Measurements from ENCODE around the gene RSPH10B2.
"Not testable (repeated sequence)": the region's sequence is repeated elsewhere in the genome, so short reads cannot be mapped to it uniquely, and the experiment has no call there.

Gene RSPH10B2

GRCh38 chr7:6800331-6800730 lies 46.4 kb downstream of the RSPH10B2 start:
- H3K4me1 ChIP-seq; H3K9me3 ChIP-seq; H3K27me3 ChIP-seq (ENCODE audit: low read depth); in situ Hi-C loops (cut with MboI; ENCODE audit: low sequenced_read_pairs); DNase-seq (ENCODE audit: low spot score in 2 of 2); H3K4me3 ChIP-seq; H3K36me3 ChIP-seq (replicated peaks): not testable (repeated sequence)

DNA sequence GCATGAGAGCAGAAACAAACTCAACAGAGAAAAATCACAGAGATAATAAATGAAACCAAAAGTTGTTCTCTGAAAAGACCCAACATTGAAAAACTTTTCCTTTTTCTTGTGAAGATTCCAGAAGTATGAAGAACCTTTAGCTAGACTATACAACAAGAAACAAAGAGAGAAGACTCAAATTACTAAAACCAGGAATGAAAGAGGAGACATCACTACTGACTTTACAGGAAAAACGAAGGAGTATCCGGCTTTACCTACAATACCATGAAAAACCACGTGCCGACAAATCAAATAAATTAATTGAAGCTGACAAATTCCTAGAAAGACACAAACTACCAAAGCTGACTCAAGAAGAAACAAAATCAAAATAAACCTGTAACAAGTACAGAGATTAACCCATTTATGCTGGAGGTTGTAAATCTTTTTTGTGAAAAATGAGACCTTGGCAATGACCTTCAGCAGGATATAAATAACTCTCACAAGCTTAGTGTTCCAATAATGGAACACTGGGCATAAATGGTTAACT lies 53.6 kb downstream of the RSPH10B2 start:
- in situ Hi-C loops (cut with MboI; ENCODE audit: low sequenced_read_pairs); H3K27me3 ChIP-seq (ENCODE audit: low read depth); H3K9me3 ChIP-seq; DNase-seq (ENCODE audit: low spot score in 2 of 2); H3K36me3 ChIP-seq (replicated peaks); H3K4me3 ChIP-seq; H3K4me1 ChIP-seq: not testable (repeated sequence)

GRCh38 chr7:6807959-6808358 lies 54.1 kb downstream of the RSPH10B2 start:
- H3K4me1 ChIP-seq; H3K9me3 ChIP-seq; H3K4me3 ChIP-seq; H3K36me3 ChIP-seq (replicated peaks); H3K27me3 ChIP-seq (ENCODE audit: low read depth); DNase-seq (ENCODE audit: low spot score in 2 of 2); in situ Hi-C loops (cut with MboI; ENCODE audit: low sequenced_read_pairs): not testable (repeated sequence)

- H3K4me1 ChIP-seq; H3K4me3 ChIP-seq; H3K27me3 ChIP-seq (ENCODE audit: low read depth); H3K9me3 ChIP-seq; DNase-seq (ENCODE audit: low spot score in 2 of 2); H3K36me3 ChIP-seq (replicated peaks); in situ Hi-C loops (cut with MboI; ENCODE audit: low sequenced_read_pairs): not testable (repeated sequence)
Measured at GRCh38 chr7:6813011-6813410, 59.1 kb downstream of the RSPH10B2 start.

DNA sequence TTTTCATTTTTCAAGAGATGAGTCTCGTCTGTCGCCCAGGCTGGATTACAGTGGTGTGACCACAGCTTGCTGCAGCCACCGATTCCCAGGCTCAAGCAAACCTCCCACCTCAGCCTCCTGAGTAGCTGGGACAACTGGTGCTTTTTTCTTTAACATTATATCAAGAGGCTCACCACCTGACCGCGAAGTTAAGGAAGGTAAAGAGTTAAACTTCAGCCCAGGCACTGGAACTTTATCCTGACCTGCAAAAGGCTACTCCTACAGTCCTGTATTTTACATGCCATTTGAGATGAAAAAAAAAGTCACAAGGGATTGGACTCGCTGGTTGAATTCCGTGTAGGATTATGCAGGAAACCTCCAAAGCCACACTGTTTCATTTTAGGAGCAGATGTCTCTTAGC lies 61.6 kb downstream of the RSPH10B2 start:
- H3K27me3 ChIP-seq (ENCODE audit: low read depth); DNase-seq (ENCODE audit: low spot score in 2 of 2); H3K9me3 ChIP-seq; in situ Hi-C loops (cut with MboI; ENCODE audit: low sequenced_read_pairs); H3K4me3 ChIP-seq; H3K4me1 ChIP-seq; H3K36me3 ChIP-seq (replicated peaks): not testable (repeated sequence)

GRCh38 chr7:6821622-6822021 lies 67.7 kb downstream of the RSPH10B2 start:
- H3K27me3 ChIP-seq (ENCODE audit: low read depth); H3K9me3 ChIP-seq; H3K4me3 ChIP-seq; DNase-seq (ENCODE audit: low spot score in 2 of 2); in situ Hi-C loops (cut with MboI; ENCODE audit: low sequenced_read_pairs); H3K36me3 ChIP-seq (replicated peaks); H3K4me1 ChIP-seq: not testable (repeated sequence)

DNA sequence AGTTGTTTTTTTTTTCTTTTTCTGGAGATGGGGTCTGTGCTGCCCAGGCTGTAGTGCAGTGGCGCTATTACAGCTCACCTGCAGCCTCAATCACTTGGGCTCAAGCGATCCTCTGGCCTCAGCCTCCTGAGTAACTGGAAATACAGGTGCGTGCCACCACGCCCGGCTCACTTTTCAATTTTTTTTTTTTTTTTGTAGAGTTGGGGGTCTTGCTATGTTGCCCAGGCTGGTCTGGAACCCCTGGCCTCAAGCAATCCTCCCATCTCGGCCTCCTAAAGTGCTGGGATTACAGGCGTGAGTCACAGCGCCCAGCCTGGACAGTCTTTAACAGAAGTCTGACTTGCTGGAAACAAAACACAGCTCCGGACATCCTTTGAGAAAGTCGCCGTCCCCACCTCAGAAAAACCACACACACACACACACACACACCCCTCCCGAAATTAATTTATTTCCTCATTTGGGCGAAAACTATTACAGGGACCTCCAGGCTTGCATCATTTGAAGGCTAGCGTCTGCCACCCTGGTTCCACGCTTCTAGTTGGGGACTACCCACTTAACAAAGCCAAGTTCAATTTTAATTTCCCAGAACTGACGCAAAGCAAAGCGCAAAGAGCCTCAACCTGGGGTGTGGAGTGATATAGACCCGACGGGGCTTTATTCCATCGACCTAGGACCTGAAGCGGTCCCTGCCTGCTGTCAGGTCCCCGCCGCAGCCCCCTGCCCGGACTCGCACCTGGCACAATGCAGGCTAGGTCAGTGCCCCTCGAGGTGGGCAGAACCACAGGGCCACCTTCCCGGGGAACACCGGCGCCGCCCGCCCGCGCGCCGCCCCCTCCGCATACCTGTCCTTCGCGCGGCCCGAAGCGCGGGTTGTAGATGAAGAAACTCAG lies 71.6 kb downstream of the RSPH10B2 start:
- H3K36me3 ChIP-seq (replicated peaks); in situ Hi-C loops (cut with MboI; ENCODE audit: low sequenced_read_pairs); H3K4me1 ChIP-seq; H3K9me3 ChIP-seq; H3K27me3 ChIP-seq (ENCODE audit: low read depth); DNase-seq (ENCODE audit: low spot score in 2 of 2): not testable (repeated sequence)
- peak overlapping the region; percentile 45 for H3K4me3 ChIP-seq

GRCh38 chr7:6826151-6826550 lies 72.2 kb downstream of the RSPH10B2 start, which contains the start of gene CCZ1B:
CCZ1B (minus strand) TSS chr7:6826275; CDS start chr7:6826197, 78 bp downstream.
- in situ Hi-C loops (cut with MboI; ENCODE audit: low sequenced_read_pairs); H3K9me3 ChIP-seq; H3K4me1 ChIP-seq; H3K36me3 ChIP-seq (replicated peaks); H3K27me3 ChIP-seq (ENCODE audit: low read depth): not testable (repeated sequence)
- DNase-seq (ENCODE audit: low spot score in 2 of 2): peak; percentile 36 to 82
- peak within 1 kb of the TSS; percentile 45 for H3K4me3 ChIP-seq

DNA sequence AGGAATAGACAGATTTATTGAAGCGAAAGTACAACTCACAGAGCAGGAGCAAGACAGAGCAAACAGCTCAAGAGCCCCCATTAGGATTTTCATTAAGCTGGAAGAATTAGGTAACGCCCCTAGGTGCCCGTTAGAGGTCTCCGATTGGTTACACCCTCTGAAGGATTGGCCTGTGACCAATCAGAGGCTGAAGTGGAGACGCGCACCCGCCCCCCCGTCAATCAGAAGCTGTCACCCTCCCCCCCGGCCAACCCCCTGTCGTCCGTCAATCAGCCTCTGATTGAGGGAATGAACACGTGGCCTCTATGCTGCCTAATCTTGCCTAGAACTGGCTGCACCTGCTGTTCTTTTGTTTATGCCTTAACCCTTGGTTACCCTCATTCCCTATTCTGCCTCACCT lies 73.3 kb downstream of the RSPH10B2 start:
- in situ Hi-C loops (cut with MboI; ENCODE audit: low sequenced_read_pairs): not testable (repeated sequence)
- DNase-seq (ENCODE audit: low spot score in 2 of 2): peak in 1 of 2 experiments; percentile 16

DNA sequence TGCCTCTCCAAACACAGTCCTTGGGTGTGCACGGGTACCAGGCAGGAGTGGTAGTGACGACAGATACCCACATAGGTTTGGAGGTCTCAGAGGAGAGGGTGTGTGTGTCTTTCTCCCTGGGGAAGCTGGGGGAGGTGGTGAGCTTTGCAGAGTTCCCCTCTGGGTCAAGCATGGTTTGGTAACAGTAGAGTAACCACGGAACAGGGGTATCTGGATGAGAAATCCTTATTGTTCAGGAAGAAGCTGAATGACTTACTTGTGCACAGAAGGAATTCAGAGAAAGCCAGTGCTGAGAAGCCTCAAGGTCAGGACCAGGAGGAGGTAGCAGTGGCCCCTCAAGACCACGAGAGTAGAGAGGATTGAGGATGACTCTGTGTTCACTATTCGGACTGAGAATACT lies 75.7 kb downstream of the RSPH10B2 start:
- H3K36me3 ChIP-seq (replicated peaks); H3K4me3 ChIP-seq; DNase-seq (ENCODE audit: low spot score in 2 of 2); in situ Hi-C loops (cut with MboI; ENCODE audit: low sequenced_read_pairs); H3K9me3 ChIP-seq; H3K4me1 ChIP-seq; H3K27me3 ChIP-seq (ENCODE audit: low read depth): not testable (repeated sequence)

More for the DNA sequence above, 73.3 kb downstream of the RSPH10B2 start:
- not testable (repeated sequence) for H3K4me1 ChIP-seq; H3K36me3 ChIP-seq (replicated peaks); H3K27me3 ChIP-seq (ENCODE audit: low read depth); H3K9me3 ChIP-seq; H3K4me3 ChIP-seq

- DNase-seq (ENCODE audit: low spot score in 2 of 2); H3K36me3 ChIP-seq (replicated peaks); H3K9me3 ChIP-seq; H3K27me3 ChIP-seq (ENCODE audit: low read depth); H3K4me3 ChIP-seq; in situ Hi-C loops (cut with MboI; ENCODE audit: low sequenced_read_pairs); H3K4me1 ChIP-seq: not testable (repeated sequence)
Measured at GRCh38 chr7:6830026-6830425, 76.1 kb downstream of the RSPH10B2 start.

GRCh38 chr7:6831018-6831725 lies 77.3 kb downstream of the RSPH10B2 start:
- Histone ChIP-seq H3K36me3 (replicated peaks) (no peaks in the 10 kb centered on the region), H3K4me1 (no peaks in the 10 kb centered on the region), H3K27me3 (ENCODE audit: low read depth) (0 out of 2 replicates have a peak, but pooled peaks cover 5% of the 10 kb centered on the region), H3K9me3 (no peaks in the 10 kb centered on the region), H3K4me3 (no peak overlapping the region)
- DNase-seq (ENCODE audit: low spot score in 2 of 2): no peak
- in situ Hi-C loops (cut with MboI; ENCODE audit: low sequenced_read_pairs): no loop called here

DNA sequence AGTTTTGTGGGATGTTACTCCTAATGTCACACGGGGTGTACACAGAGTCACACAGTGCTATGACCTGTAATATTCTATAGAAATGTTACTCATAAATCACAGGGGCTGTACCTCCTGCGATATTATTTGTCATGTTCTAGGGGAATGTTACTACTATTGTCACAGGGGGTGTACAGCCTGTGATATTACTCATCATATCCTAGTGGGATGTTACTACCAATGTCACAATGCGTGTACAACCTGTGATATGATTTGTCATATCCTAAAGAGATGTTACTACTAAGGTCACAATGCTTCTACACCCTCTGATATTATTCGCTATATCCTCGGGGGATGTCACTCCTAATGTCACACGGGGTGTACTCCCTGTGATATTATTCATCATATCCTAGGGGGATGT lies 79.7 kb downstream of the RSPH10B2 start:
- H3K4me3 ChIP-seq: no peak overlapping the region
- in situ Hi-C loops (cut with MboI; ENCODE audit: low sequenced_read_pairs): no loop called here
- no peaks in the 10 kb centered on the region for H3K4me1 ChIP-seq
- no peaks in the 10 kb centered on the region for H3K9me3 ChIP-seq
- 0 out of 2 replicates have a peak, but pooled peaks cover 5% of the 10 kb centered on the region for H3K27me3 ChIP-seq (ENCODE audit: low read depth)
- no peaks in the 10 kb centered on the region for H3K36me3 ChIP-seq (replicated peaks)
- DNase-seq (ENCODE audit: low spot score in 2 of 2): no peak

GRCh38 chr7:6835521-6835920 lies 81.6 kb downstream of the RSPH10B2 start:
- H3K27me3 ChIP-seq (ENCODE audit: low read depth); in situ Hi-C loops (cut with MboI; ENCODE audit: low sequenced_read_pairs); H3K4me3 ChIP-seq; H3K9me3 ChIP-seq; H3K4me1 ChIP-seq; DNase-seq (ENCODE audit: low spot score in 2 of 2); H3K36me3 ChIP-seq (replicated peaks): not testable (repeated sequence)
